Mammary epithelial cell (primary cell): Measurements from ENCODE around the gene SHKBP1.

ENCODE experiments used
- EZH2 ChIP-seq: IDR thresholded peaks from 2 replicates; pipeline ENCODE4 v1.6.1; 2012; ENCODE audit warnings: low read length, inconsistent platforms, borderline replicate concordance
- TF ChIP-seq, protein P1 (sequence below), 2 donors: IDR thresholded peaks in 1 of 2; conservative IDR thresholded peaks in 1 of 2; 2 replicates each; pipeline ENCODE4 v1.5.1; 2011 to 2012; ENCODE audit warnings: inconsistent platforms in 2 of 2, low read length in 2 of 2, mild to moderate bottlenecking in 2 of 2, control low read depth in 1 of 2, low read depth in 1 of 2; ENCODE audit not compliant: insufficient read depth in 1 of 2; ENCODE audit errors: extremely low read depth in 1 of 2

- TF ChIP-seq, protein P1, sequence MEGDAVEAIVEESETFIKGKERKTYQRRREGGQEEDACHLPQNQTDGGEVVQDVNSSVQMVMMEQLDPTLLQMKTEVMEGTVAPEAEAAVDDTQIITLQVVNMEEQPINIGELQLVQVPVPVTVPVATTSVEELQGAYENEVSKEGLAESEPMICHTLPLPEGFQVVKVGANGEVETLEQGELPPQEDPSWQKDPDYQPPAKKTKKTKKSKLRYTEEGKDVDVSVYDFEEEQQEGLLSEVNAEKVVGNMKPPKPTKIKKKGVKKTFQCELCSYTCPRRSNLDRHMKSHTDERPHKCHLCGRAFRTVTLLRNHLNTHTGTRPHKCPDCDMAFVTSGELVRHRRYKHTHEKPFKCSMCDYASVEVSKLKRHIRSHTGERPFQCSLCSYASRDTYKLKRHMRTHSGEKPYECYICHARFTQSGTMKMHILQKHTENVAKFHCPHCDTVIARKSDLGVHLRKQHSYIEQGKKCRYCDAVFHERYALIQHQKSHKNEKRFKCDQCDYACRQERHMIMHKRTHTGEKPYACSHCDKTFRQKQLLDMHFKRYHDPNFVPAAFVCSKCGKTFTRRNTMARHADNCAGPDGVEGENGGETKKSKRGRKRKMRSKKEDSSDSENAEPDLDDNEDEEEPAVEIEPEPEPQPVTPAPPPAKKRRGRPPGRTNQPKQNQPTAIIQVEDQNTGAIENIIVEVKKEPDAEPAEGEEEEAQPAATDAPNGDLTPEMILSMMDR (conservative IDR thresholded peaks at IDR 0.05 in 1 of 2, IDR thresholded peaks at IDR 0.05 in 1 of 2; ENCODE audit: extremely low read depth in 1 of 2, insufficient read depth in 1 of 2, low read depth in 1 of 2, low read length in 2 of 2), result no peak
- no peak for TF ChIP-seq EZH2
Measured at GRCh38 chr19:40607311-40608239, 30.9 kb downstream of the SHKBP1 start.
